KBM-7 (cell line): ENCODE results near the gene MEMO1.
"Not testable (repeated sequence)": the region's sequence is repeated elsewhere in the genome, so short reads cannot be mapped to it uniquely, and the experiment has no call there.

ENCODE experiments used
- DNase-seq: peaks from one replicate; pipeline ENCODE4 v3.0.0-alpha.2; 2015
- in situ Hi-C: fragments of 300-500 bp; cut with MboI; formaldehyde crosslinking; loops from 2 replicates; pipeline ENCODE4 v1.14.3; 2020; ENCODE audit warnings: low sequenced_read_pairs, low pct_unique_long_range_greater_than_20kb, mixed read lengths

Gene MEMO1

DNA sequence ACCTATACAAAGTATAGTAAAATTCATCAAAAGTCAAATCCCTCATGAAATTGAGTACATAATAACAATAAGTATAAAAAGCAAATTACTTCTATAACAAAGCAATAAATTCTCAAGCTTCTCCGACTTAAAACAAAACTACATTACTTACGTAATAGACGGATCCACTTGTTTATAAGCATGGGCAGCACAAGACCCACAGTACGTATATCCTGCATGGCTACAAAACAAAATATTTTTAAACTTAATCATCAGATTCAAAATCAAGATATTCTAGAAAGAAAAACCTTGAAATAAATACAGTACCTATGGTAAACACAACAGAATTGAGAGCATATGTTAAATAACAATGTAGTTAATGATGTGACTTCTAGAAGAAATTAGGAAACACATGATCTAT lies 78.9 kb downstream of the MEMO1 start:
- DNase-seq: no peak
- in situ Hi-C loops: no loop called here

DNA sequence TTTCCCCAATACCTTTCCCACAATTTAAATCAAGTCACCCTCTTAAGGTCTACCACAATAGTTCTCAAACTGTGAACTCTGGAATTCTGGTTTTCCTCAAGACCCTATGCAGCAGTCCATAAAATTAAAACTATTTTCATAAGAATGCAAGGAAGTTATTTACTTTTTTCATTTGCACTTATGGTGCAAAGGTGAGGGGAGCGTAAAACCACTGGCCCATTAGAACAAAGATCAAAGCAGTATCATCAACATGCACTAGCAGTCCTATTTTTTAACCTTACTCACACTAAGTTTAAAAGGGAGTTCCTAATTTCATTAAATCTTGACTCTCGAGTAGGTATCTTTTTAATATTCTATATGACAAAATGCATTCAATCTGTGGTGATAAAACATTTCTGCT lies 85.3 kb downstream of the MEMO1 start:
- in situ Hi-C loops: no loop called here
- DNase-seq: no peak

- in situ Hi-C loops: no loop called here
- DNase-seq: no peak
Observed at GRCh38 chr2:31923662-31924061, 87.1 kb downstream of the MEMO1 start.

DNA sequence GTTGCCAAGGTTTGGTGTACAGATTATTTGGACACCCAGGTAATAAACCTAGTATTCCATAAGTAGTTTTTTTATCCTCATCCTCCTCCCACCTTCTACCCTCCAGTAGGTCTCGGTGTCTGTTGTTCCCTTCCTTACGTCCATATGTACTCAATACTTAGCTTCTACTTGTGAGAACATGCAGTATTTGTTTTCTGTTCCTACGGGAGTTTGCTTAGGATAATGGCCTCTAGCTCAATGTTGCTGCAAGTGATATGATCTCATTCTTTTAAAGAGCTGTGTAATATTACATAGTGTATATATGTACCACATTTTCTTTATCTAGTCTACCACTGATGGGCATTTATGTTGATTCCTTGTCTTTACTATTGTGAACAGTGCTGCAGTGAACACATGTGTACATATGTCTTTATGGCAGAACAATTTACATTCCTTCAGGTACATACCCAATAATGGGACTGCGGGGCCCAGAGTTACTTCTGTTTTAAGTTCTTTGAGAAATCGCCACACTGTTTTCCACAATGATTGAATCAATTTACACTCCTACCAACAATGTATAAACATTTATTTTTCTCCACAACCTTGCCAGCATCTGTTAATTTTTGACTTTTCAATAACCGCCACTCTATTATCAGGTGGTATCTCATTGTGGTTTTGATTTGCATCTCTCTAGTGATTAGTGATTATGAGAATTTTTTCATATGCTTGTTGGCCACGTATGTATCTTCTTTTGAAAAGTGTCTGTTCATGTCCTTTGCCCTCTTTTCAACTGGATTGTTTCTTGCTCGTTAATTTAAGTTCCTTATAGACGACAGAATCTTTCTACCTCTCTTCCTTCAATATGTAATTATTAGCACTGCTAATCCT lies 88.0 kb downstream of the MEMO1 start:
- no peak for DNase-seq
- in situ Hi-C loops: no loop called here

GRCh38 chr2:31920962-31921361 lies 89.8 kb downstream of the MEMO1 start:
- in situ Hi-C loops: no loop called here
- DNase-seq: no peak

DNA sequence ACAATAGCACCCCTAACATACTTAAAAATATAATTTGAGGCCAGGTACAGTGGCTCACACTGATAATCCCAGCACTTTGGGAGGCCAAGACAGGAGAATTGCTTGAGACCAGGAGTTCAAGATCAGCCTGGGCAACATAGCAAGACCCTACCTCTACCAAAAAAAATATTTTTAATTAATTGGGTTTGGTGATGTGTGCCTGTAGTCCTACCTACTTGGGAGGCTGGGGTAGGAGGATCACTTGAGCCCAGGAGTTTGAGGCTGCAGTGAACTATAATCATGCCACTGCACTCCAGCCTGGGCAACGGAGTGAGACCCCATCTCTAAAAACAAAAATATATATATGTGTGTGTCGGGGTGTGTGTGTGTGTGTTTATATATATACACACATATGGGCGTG lies 91.3 kb downstream of the MEMO1 start:
- no peak for DNase-seq
- in situ Hi-C loops: no loop called here

- in situ Hi-C loops: no loop called here
- DNase-seq: no peak
Observed at GRCh38 chr2:31909661-31910060, 101.1 kb downstream of the MEMO1 start.

GRCh38 chr2:31907491-31907890 lies 103.3 kb downstream of the MEMO1 start:
- DNase-seq, in situ Hi-C loops: not testable (repeated sequence)

DNA sequence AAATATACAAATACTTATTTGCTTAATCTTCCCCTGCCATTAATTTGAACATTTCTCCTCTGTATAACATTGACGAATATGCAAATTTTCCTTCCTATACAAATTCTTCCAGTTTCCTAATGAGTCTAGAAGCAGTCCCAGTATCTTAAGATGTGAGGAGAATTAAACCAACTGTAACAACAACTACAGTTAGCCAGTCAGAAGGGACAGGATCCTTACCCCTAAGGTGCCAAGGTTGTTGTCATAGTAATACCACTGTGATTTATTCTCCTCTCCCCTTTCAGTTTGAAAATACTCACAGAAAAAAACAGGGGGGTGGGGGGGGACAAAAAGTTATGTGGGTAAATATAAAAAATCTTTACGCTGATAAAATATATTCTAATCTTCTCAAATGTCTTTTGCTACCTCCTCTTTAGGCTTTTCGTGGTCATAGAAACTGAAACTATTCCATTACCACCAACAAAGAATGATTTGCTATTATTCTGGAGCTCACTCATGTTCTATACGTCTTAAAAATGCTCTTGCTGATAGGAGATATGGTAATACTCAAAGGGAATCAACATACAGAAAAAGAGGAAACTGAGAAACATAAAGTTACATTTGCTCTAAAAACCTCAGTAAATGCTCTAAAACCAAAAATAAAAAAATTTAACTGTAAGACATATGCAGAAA lies 107.6 kb downstream of the MEMO1 start:
- in situ Hi-C loops: no loop called here
- DNase-seq: no peak

- in situ Hi-C loops: no loop called here
Observed at GRCh38 chr2:31901900-31902299, 108.9 kb downstream of the MEMO1 start.

GRCh38 chr2:31900156-31900555 lies 110.7 kb downstream of the MEMO1 start:
- in situ Hi-C loops, DNase-seq: not testable (repeated sequence)

More at GRCh38 chr2:31901900-31902299, 108.9 kb downstream of the MEMO1 start:
- no peak for DNase-seq

GRCh38 chr2:31898346-31898745 lies 112.5 kb downstream of the MEMO1 start:
- in situ Hi-C loops, DNase-seq: not testable (repeated sequence)

DNA sequence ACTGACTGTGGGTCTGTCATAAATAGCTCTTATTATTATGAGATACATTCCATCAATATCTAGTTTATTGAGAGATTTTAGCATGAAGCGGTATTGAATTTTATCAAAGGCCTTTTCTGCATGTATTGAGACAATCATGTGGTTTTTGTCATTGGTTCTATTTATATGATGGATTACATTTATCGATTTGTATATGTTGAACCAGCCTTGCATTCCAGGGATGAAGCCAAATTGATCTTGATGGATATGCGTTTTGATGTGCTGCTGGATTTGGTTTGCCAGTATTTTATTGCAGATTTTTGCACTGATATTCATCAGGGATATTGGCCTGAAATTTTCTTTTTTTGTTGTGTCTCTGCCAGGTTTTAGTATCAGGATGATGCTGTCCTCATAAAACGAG lies 113.5 kb downstream of the MEMO1 start:
- DNase-seq, in situ Hi-C loops: not testable (repeated sequence)

DNA sequence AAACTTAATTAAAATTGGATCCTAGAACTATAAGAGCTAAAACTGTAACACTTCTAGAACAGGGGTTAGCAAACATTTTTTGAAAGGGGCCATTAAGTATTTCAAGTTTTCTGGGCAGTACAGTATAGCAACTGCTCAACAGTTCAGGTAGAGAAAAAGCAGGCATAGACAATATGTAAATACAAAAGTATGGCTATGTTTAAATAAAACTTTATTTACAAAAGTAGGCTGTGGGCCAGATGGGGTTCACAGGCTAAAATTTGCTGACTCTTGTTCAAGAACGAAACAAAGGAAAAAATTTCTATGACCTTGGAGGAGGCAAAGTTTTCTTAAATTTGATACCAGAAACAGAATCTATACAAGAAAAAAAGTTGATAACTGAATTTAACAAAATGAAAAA lies 114.5 kb downstream of the MEMO1 start:
- DNase-seq: no peak
- in situ Hi-C loops: no loop called here

GRCh38 chr2:31894656-31895055 lies 116.2 kb downstream of the MEMO1 start:
- DNase-seq: no peak
- in situ Hi-C loops: no loop called here

GRCh38 chr2:31893094-31893493 lies 117.7 kb downstream of the MEMO1 start:
- in situ Hi-C loops: no loop called here
- peak; percentile 68 for DNase-seq

DNA sequence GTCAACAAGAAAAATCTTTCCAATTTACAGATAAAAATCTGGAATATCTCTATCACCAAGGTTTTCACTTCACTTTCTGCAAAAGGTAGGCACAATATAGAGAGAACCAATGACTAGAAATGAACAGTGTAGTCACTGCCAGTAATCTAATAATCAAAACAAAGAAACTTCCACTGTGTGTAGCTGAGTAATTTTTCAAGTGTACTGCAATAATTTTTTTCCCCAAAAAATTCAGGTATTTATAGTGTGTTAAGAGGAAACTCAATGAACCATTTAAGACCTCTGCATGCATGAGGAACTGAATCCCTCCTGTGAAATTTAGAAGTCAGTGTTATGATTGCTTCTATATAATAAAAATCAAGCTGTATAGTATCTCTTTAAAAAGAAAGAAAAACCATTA lies 121.8 kb downstream of the MEMO1 start:
- in situ Hi-C loops: no loop called here
- no peak for DNase-seq

- peak; percentile 48 for DNase-seq
- in situ Hi-C loops: no loop called here
Observed at GRCh38 chr2:31888550-31888949, 122.3 kb downstream of the MEMO1 start.

DNA sequence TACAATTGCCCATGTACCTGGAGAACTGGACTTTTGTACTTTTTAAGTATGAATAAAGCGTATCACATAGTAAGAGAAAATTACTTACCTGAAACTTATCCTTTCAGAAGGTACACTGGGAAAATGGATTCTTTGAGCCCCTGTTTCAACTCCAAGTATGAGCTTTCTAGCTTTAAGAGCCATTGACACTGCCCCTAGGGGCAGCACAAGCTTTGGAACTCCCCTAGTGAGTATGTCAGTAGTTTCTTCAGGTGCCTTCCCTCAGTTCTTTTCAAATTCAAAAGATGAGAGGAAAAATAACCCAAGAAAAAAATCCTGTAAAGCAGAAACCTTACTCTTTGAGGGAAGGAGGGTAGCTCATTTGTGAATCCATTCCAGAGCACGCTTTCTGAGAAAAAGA lies 124.1 kb downstream of the MEMO1 start:
- DNase-seq: peak; percentile 29
- in situ Hi-C loops: no loop called here

- no peak for DNase-seq
- in situ Hi-C loops: no loop called here
Observed at GRCh38 chr2:31877008-31877407, 133.8 kb downstream of the MEMO1 start.

DNA sequence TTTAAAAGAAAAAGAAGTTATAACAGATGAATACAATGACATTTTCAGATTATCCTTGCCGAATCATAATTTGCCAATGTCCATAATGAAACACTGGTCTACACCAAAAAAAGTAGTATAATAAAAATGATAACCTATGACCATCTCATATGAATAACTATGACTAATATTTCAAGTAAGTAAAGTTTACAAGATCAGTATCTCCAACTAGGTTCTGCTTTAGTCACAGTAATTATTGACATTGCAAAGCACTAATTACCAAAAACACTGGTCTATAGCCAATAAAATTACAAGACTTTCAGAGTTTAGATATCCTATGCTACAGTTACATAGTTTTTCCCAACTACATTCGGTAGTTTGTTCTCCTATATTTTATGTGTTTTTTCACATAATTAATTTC lies 136.7 kb downstream of the MEMO1 start:
- no peak for DNase-seq
- in situ Hi-C loops: no loop called here
